ENCODE data around the gene B4GALT6.

B4GALT6 gene

GRCh38 chr18:31607384-31607783 lies 77.0 kb downstream of the B4GALT6 start:
- no peak overlapping the region for H2BK15ac ChIP-seq (ENCODE audit: low read depth, poor library complexity, severe bottlenecking)
- no peak overlapping the region for H2BK12ac ChIP-seq (ENCODE audit: low read length in 2 of 2)
- peak overlapping the region in 1 of 2 experiments; percentile 16 for H3K18ac ChIP-seq (ENCODE audit: low read depth in 1 of 2, low read length in 2 of 2)
- no peaks in the 10 kb centered on the region for H3K36me3 ChIP-seq (ENCODE audit: control insufficient read depth in 1 of 2, insufficient read depth in 2 of 2, low read depth in 1 of 2, low read length in 2 of 2)
- H2BK120ac ChIP-seq (ENCODE audit: low read depth, low read length) = no peak overlapping the region
- no peak overlapping the region for H3K4me3 ChIP-seq (ENCODE audit: insufficient read depth in 1 of 2, low read depth in 1 of 2, low read length in 2 of 2)
- H3K9me3 ChIP-seq (ENCODE audit: control insufficient read depth, low read length) = no peaks in the 10 kb centered on the region
- no peak overlapping the region for H4K8ac ChIP-seq (ENCODE audit: low read length)
- H3K4me2 ChIP-seq (ENCODE audit: low read length, poor library complexity, severe bottlenecking) = no peak overlapping the region
- no peak overlapping the region for H3K4ac ChIP-seq (ENCODE audit: low read depth in 1 of 2, low read length in 2 of 2)
- H3K23ac ChIP-seq (ENCODE audit: low read length in 2 of 2) = no peak overlapping the region
- no peaks in the 10 kb centered on the region for H3K79me1 ChIP-seq (replicated peaks; ENCODE audit: low read length, poor library complexity, severe bottlenecking)
- no peak overlapping the region for H3K14ac ChIP-seq (ENCODE audit: low read length in 2 of 2)
- H4K91ac ChIP-seq (ENCODE audit: low read length) = no peak overlapping the region
- H2BK5ac ChIP-seq (ENCODE audit: low read depth, low read length, poor library complexity, severe bottlenecking) = no peak overlapping the region
- H2AFZ ChIP-seq (ENCODE audit: low read depth, low read length) = no peak overlapping the region
- H3K9ac ChIP-seq (ENCODE audit: low read length) = no peak overlapping the region
- no peaks in the 10 kb centered on the region for H3K27me3 ChIP-seq (ENCODE audit: control insufficient read depth in 1 of 2, insufficient read depth in 1 of 2, low read length in 2 of 2)
- H2AK5ac ChIP-seq (ENCODE audit: low read length, severe bottlenecking) = no peak overlapping the region
- no peaks in the 10 kb centered on the region for H3K4me1 ChIP-seq (ENCODE audit: control insufficient read depth, insufficient read depth, low read depth, low read length)
- DNase-seq = no peak
- H3K27ac ChIP-seq (ENCODE audit: low read length, poor library complexity, severe bottlenecking) = no peak overlapping the region
- 68% methylated on average over 3 of the region's 5 CpGs for WGBS

- Histone ChIP-seq H4K91ac (ENCODE audit: low read length) (no peak overlapping the region), H3K27ac (ENCODE audit: low read length, poor library complexity, severe bottlenecking) (no peak overlapping the region), H3K4me2 (ENCODE audit: low read length, poor library complexity, severe bottlenecking) (no peak overlapping the region), H4K8ac (ENCODE audit: low read length) (no peak overlapping the region), H2AFZ (ENCODE audit: low read depth, low read length) (no peak overlapping the region), H2BK120ac (ENCODE audit: low read depth, low read length) (no peak overlapping the region), H3K9me3 (ENCODE audit: control insufficient read depth, low read length) (no peaks in the 10 kb centered on the region), H2AK5ac (ENCODE audit: low read length, severe bottlenecking) (no peak overlapping the region), H3K23ac (ENCODE audit: low read length in 2 of 2) (no peak overlapping the region), H3K36me3 (ENCODE audit: control insufficient read depth in 1 of 2, insufficient read depth in 2 of 2, low read depth in 1 of 2, low read length in 2 of 2) (no peaks in the 10 kb centered on the region), H3K9ac (ENCODE audit: low read length) (no peak overlapping the region), H2BK12ac (ENCODE audit: low read length in 2 of 2) (no peak overlapping the region), H3K18ac (ENCODE audit: low read depth in 1 of 2, low read length in 2 of 2) (no peak overlapping the region), H3K4me1 (ENCODE audit: control insufficient read depth, insufficient read depth, low read depth, low read length) (no peaks in the 10 kb centered on the region), H2BK5ac (ENCODE audit: low read depth, low read length, poor library complexity, severe bottlenecking) (no peak overlapping the region), H3K27me3 (ENCODE audit: control insufficient read depth in 1 of 2, insufficient read depth in 1 of 2, low read length in 2 of 2) (no peaks in the 10 kb centered on the region), H3K4me3 (ENCODE audit: insufficient read depth in 1 of 2, low read depth in 1 of 2, low read length in 2 of 2) (no peak overlapping the region), H2BK15ac (ENCODE audit: low read depth, poor library complexity, severe bottlenecking) (no peak overlapping the region), H3K79me1 (replicated peaks; ENCODE audit: low read length, poor library complexity, severe bottlenecking) (no peaks in the 10 kb centered on the region), H3K4ac (ENCODE audit: low read depth in 1 of 2, low read length in 2 of 2) (no peak overlapping the region), H3K14ac (ENCODE audit: low read length in 2 of 2) (no peak overlapping the region)
- no peak for DNase-seq
- WGBS = 100% methylated on average over 1 of the region's 2 CpGs
Measured at GRCh38 chr18:31606265-31606664, 78.1 kb downstream of the B4GALT6 start.

- H2BK5ac ChIP-seq (ENCODE audit: low read depth, low read length, poor library complexity, severe bottlenecking) = no peak overlapping the region
- no peaks in the 10 kb centered on the region for H3K9me3 ChIP-seq (ENCODE audit: control insufficient read depth, low read length)
- H2BK15ac ChIP-seq (ENCODE audit: low read depth, poor library complexity, severe bottlenecking) = no peak overlapping the region
- no peak overlapping the region for H4K91ac ChIP-seq (ENCODE audit: low read length)
- no peaks in the 10 kb centered on the region for H3K27me3 ChIP-seq (ENCODE audit: control insufficient read depth in 1 of 2, insufficient read depth in 1 of 2, low read length in 2 of 2)
- H3K27ac ChIP-seq (ENCODE audit: low read length, poor library complexity, severe bottlenecking) = no peak overlapping the region
- no peak overlapping the region for H3K14ac ChIP-seq (ENCODE audit: low read length in 2 of 2)
- H3K36me3 ChIP-seq (ENCODE audit: control insufficient read depth in 1 of 2, insufficient read depth in 2 of 2, low read depth in 1 of 2, low read length in 2 of 2) = no peaks in the 10 kb centered on the region
- peaks cover 1% of the 10 kb centered on the region for H3K4me1 ChIP-seq (ENCODE audit: control insufficient read depth, insufficient read depth, low read depth, low read length)
- no peak overlapping the region for H3K4me2 ChIP-seq (ENCODE audit: low read length, poor library complexity, severe bottlenecking)
- H3K9ac ChIP-seq (ENCODE audit: low read length) = peak overlapping the region; percentile 34
- no peak overlapping the region for H2AK5ac ChIP-seq (ENCODE audit: low read length, severe bottlenecking)
- no peak overlapping the region for H2BK12ac ChIP-seq (ENCODE audit: low read length in 2 of 2)
- H3K23ac ChIP-seq (ENCODE audit: low read length in 2 of 2) = no peak overlapping the region
- H4K8ac ChIP-seq (ENCODE audit: low read length) = no peak overlapping the region
- H3K79me1 ChIP-seq (replicated peaks; ENCODE audit: low read length, poor library complexity, severe bottlenecking) = no peaks in the 10 kb centered on the region
- no peak for DNase-seq
- no peak overlapping the region for H3K18ac ChIP-seq (ENCODE audit: low read depth in 1 of 2, low read length in 2 of 2)
- H2BK120ac ChIP-seq (ENCODE audit: low read depth, low read length) = no peak overlapping the region
- H2AFZ ChIP-seq (ENCODE audit: low read depth, low read length) = no peak overlapping the region
- no peak overlapping the region for H3K4me3 ChIP-seq (ENCODE audit: insufficient read depth in 1 of 2, low read depth in 1 of 2, low read length in 2 of 2)
- H3K4ac ChIP-seq (ENCODE audit: low read depth in 1 of 2, low read length in 2 of 2) = no peak overlapping the region
Measured at GRCh38 chr18:31603315-31603714, 81.1 kb downstream of the B4GALT6 start.

DNA sequence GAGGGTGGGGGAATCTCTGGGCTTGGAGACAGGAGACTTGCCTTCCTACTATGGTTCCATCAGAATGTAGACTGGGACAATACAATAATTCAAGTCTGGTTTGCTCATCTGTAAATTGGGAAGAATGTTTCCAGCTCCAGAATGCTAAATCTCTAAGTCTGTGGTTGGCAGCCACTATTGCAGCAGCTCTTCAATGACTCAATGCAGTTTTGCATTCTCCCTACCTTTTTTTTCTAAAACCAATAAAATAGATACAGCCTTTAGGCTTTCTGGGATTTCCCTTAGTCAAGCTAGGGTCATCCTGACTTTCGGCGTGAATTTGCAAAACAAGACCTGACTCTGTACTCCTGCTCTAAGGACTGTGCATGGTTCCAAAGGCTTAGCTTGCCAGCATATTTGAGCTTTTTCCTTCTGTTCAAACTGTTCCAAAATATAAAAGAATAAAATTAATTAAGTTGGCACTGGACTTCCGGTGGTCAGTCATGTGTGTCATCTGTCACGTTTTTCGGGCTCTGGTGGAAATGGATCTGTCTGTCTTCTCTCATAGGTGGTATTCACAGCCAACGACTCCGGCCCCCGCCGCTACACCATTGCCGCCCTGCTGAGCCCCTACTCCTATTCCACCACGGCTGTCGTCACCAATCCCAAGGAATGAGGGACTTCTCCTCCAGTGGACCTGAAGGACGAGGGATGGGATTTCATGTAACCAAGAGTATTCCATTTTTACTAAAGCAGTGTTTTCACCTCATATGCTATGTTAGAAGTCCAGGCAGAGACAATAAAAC lies 86.2 kb downstream of the B4GALT6 start:
- no peak overlapping the region for H4K91ac ChIP-seq (ENCODE audit: low read length)
- H3K4me1 ChIP-seq (ENCODE audit: control insufficient read depth, insufficient read depth, low read depth, low read length) = peaks cover 6% of the 10 kb centered on the region
- no peak overlapping the region for H3K27ac ChIP-seq (ENCODE audit: low read length, poor library complexity, severe bottlenecking)
- no peak overlapping the region for H3K4ac ChIP-seq (ENCODE audit: low read depth in 1 of 2, low read length in 2 of 2)
- no peak overlapping the region for H3K9ac ChIP-seq (ENCODE audit: low read length)
- no peak for DNase-seq
- H3K27me3 ChIP-seq (ENCODE audit: control insufficient read depth in 1 of 2, insufficient read depth in 1 of 2, low read length in 2 of 2) = peaks cover 0 to 2% of the 10 kb centered on the region in 2 experiments
- H2AK5ac ChIP-seq (ENCODE audit: low read length, severe bottlenecking) = no peak overlapping the region
- no peak overlapping the region for H3K14ac ChIP-seq (ENCODE audit: low read length in 2 of 2)
- no peak overlapping the region for H2BK5ac ChIP-seq (ENCODE audit: low read depth, low read length, poor library complexity, severe bottlenecking)
- no peak overlapping the region for H2BK15ac ChIP-seq (ENCODE audit: low read depth, poor library complexity, severe bottlenecking)
- WGBS = 95% methylated on average over 12 of the region's 13 CpGs
- no peaks in the 10 kb centered on the region for H3K36me3 ChIP-seq (ENCODE audit: control insufficient read depth in 1 of 2, insufficient read depth in 2 of 2, low read depth in 1 of 2, low read length in 2 of 2)
- no peak overlapping the region for H3K23ac ChIP-seq (ENCODE audit: low read length in 2 of 2)
- H2AFZ ChIP-seq (ENCODE audit: low read depth, low read length) = no peak overlapping the region
- no peak overlapping the region for H3K4me3 ChIP-seq (ENCODE audit: insufficient read depth in 1 of 2, low read depth in 1 of 2, low read length in 2 of 2)
- no peak overlapping the region for H4K8ac ChIP-seq (ENCODE audit: low read length)
- no peaks in the 10 kb centered on the region for H3K9me3 ChIP-seq (ENCODE audit: control insufficient read depth, low read length)
- H3K79me1 ChIP-seq (replicated peaks; ENCODE audit: low read length, poor library complexity, severe bottlenecking) = no peaks in the 10 kb centered on the region
- no peak overlapping the region for H2BK120ac ChIP-seq (ENCODE audit: low read depth, low read length)
- H3K4me2 ChIP-seq (ENCODE audit: low read length, poor library complexity, severe bottlenecking) = no peak overlapping the region
- no peak overlapping the region for H2BK12ac ChIP-seq (ENCODE audit: low read length in 2 of 2)
- no peak overlapping the region for H3K18ac ChIP-seq (ENCODE audit: low read depth in 1 of 2, low read length in 2 of 2)
